ENCODE results near the gene IFI6.
"Not testable (repeated sequence)": the region's sequence is repeated elsewhere in the genome, so short reads cannot be mapped to it uniquely, and the experiment has no call there.

Gene IFI6

DNA sequence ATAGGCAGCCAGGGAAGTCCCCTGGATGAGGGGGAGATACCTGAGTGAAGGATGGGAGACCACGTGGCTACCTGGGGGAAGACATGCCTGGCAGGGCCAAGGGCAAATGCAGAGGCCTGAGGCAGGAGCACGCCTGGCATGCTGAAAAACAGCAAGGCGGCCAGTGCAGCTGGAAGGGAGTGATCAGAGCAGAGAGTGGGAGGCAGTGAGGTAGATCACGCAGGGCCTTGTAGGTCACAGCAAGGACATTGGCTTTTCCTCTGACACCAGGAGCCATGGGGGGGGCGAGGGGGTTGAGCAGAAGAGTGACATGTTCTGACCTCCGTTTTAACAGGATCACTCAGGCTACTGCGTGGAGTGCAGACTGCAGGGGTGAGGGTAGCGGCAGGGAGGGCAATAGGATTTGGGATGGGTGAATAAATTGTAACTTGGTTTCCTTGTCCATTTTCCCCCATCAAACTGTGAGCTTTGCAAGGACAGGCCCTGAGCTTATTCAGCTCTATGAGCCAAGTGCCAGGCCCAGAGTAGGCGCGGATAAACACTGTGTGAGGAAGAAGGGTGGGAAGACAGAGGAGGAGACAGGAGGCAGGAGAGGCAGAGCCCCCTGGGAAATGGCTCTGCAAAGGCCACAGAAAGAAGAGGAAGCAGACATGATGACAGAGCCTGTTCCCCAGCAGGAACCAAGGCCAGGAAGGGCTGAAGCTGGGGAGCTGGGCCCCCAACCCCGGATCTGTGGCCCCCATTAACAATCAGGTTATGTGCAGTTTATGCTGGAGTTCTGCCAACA is 16.6 kb downstream of the IFI6 start:
- in situ Hi-C loops (cut with MboI; ENCODE audit: low sequenced_read_pairs): no loop called here

GRCh38 chr1:27652111-27652864 is 19.7 kb downstream of the IFI6 start:
- in situ Hi-C loops (cut with MboI; ENCODE audit: low sequenced_read_pairs): no loop called here

GRCh38 chr1:27650539-27651175 is 21.3 kb downstream of the IFI6 start:
- in situ Hi-C loops (cut with MboI; ENCODE audit: low sequenced_read_pairs): no loop called here

DNA sequence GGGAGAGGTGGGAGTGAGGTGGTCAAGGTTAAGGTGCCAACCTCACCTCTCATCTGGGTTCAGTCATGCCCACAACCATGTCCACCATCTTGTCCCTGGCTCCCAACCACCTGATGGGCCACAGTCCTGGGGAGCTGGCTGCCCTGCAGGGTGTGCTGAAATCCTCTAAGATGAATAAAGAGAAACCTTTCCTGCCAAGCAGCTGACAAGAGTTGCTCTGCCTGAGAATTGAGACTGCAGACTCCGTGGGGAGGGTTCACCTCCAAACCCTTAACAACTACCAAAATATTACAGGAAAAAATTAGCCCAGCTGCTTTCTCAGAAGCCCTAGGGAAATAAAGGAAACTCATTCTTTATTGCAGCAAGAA is 21.8 kb downstream of the IFI6 start:
- in situ Hi-C loops (cut with MboI; ENCODE audit: low sequenced_read_pairs): no loop called here

DNA sequence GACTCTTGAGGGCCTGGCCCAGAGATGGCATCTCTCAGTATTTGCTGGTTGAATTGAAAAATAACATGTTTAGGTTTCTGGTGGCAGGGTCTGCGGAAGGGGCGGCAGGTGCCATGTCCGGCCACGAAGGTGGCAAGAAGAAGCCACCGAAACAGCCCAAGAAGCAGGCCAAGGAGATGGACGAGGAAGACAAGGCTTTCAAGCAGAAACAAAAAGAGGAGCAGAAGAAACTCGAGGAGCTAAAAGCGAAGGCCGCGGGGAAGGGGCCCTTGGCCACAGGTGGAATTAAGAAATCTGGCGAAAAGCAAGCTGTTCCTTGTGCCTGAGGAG is 22.7 kb downstream of the IFI6 start:
- in situ Hi-C loops (cut with MboI; ENCODE audit: low sequenced_read_pairs): no loop called here

- in situ Hi-C loops (cut with MboI; ENCODE audit: low sequenced_read_pairs): no loop called here
Observed at GRCh38 chr1:27648602-27649305, 23.2 kb downstream of the IFI6 start.

GRCh38 chr1:27647328-27647727 is 24.7 kb downstream of the IFI6 start:
- in situ Hi-C loops (cut with MboI; ENCODE audit: low sequenced_read_pairs): no loop called here

DNA sequence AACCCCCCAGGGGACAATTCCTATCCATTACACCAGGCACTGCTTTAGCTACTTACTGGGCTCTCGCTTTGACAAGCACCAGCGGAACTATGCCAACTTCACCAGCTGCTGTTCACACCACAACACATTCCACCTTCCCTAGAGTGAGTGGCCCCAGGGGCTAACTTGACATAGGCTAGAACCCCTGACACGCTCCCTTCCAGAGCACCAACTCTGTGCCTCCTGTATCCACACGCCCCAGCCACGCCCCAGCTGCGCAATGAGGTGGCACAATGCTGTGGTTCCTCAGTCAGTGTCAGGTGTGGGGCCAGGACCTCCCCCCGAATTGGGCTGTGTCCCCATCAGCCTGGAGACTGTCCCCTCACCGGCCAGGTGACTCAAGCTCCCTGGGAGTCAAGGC is 25.3 kb downstream of the IFI6 start:
- in situ Hi-C loops (cut with MboI; ENCODE audit: low sequenced_read_pairs): no loop called here

DNA sequence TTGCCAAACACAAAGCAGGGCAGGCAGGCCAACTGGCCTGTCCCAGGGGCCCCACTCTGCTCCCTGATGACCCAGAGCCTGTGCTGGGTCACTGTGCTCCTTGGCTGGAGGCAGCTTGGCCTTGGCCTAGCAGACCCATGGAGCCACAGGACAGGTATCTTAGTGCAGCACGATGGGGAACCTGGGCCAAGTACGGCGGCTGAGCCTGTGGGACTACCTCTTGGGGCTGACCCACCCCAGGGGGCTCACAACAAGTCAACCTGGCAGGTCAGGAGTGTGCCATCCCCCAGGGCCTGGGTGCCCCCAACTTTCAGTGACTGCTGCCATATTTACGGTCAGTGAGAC is 26.9 kb downstream of the IFI6 start:
- in situ Hi-C loops (cut with MboI; ENCODE audit: low sequenced_read_pairs): no loop called here

DNA sequence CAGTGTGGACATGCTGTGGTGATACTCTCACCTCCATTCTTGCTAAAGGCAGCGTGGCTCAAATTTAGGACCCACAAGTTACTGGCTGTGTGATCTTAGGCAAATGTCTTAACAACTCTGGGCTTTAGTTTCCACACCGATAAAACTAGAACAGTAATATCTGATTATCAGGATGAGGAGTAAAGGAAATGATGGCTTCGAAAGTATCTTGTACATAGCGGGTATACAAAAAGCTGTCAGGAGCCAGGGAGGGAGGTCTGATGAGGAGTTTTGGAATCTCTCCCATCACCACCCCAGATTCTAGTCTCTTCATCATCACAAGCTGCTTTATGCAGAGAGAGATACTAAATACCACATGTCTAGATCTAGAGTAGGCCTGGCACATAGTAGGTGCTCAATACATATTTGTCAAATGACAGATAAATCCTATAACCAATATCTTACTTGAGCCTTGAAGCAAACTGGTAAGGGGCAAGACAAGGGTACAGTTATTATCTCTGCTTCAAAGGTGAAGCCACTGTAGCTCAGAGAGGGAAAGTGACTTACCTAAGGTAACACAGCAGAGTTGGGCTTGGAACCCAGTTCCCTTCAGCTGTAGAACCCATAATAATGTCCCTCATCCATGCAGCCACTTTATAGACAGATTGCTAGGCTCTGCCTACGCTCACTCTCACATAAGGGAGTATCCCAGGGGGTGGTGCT is 27.5 kb downstream of the IFI6 start:
- in situ Hi-C loops (cut with MboI; ENCODE audit: low sequenced_read_pairs): no loop called here

DNA sequence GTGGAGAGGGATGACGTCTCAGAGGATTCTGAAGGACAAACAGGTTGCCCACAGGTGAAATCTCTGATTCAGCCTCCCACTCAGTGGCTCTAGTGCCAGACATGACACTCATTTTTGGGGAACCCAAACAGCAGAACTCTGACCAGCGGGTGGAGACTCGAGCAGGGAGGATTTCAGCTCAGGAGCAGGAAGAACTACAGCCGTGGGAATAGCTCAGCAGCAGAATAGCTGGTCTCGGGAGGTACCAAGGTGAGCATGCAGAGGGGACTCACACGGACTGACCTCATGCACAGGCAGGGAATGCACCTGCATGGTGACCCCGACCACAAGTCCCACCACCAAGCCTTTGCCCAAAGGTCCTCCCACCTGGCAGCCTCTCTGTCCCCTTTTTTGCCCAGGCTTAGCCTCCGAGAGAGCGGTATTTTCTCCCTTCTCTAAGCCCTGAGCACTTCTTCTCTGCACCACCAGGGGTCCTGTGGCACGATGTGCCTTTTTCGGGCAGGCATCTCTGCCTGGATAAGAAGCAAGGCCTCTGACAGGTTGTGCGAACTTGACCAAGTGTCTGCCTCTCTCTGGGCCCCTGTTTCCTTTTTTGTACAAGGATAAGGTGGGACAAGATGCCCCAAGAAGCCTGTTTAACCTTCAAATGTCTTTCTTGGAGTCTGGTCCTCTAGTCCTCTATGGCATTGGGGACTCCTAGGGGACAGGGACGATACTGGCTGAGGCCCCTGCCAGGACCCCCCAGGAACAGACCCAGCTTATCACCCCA is 28.2 kb downstream of the IFI6 start:
- in situ Hi-C loops (cut with MboI; ENCODE audit: low sequenced_read_pairs): no loop called here

GRCh38 chr1:27640514-27640913 is 31.5 kb downstream of the IFI6 start:
- in situ Hi-C loops (cut with MboI; ENCODE audit: low sequenced_read_pairs): not testable (repeated sequence)

GRCh38 chr1:27638805-27639204 is 33.2 kb downstream of the IFI6 start:
- in situ Hi-C loops (cut with MboI; ENCODE audit: low sequenced_read_pairs): no loop called here

- in situ Hi-C loops (cut with MboI; ENCODE audit: low sequenced_read_pairs): no loop called here
Observed at GRCh38 chr1:27638047-27638734, 33.8 kb downstream of the IFI6 start.

DNA sequence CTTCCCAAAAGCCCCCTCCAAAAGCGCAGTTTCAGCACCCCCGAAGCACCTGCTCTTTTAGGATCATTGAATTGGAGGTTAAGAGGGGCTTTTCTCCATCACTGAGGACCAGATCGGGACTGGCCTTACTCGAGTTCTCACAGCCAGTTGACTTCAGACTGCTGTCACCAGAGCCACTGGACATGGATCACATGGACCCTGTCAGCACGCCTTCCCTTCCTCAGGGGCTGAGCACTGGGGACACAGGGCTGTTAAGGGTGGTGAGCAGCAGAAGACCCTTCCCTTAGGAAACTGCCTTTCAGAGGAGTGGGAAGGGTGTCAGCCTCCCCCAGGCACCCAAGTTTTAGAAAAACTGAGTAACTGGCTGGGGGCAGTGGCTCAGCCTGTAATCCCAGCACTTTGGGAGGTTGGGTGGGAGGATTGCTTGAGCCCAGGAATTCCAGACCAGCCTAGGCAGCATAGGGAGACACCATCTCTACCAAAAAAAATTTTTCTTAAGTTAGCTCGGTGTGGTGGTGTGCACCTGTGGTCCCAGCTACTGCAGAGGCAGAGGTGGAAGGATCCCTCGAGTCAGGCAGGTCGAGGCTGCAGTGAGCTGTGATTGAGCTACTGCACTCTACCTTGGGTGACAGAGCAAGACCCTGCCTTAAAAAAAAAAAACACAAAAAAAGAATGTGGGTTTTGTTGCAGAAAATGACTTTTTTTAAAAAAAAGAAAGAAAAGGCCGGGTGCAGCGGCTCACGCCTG is 36.4 kb downstream of the IFI6 start:
- in situ Hi-C loops (cut with MboI; ENCODE audit: low sequenced_read_pairs): no loop called here

DNA sequence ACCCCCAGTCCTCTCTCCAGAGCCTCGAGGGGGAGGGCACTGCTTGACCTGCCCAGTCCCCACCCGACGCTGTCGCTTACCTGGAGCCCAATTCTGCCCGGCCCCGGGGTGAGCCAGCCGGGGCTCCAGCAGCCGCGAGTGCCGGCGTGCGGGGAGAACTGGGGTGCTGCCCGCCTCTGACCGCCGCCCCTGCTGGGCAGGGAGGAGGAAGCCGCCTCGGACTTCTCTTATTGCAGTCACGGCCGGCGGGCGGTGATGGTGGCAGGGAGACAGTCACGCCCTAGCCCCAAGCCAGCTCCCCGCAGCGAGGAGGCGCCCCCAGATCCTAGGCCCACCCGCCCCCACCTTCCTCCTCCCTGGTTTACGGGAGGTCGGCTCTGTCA is 37.0 kb downstream of the IFI6 start, which contains the start of gene FGR:
Gene FGR (minus strand): TSS at position 201 of the 383 bp plus-strand sequence. CDS start 11,269 bp downstream, outside the sequence.
- in situ Hi-C loops (cut with MboI; ENCODE audit: low sequenced_read_pairs): no loop called here

- in situ Hi-C loops (cut with MboI; ENCODE audit: low sequenced_read_pairs): no loop called here
Observed at GRCh38 chr1:27634177-27634984, 37.6 kb downstream of the IFI6 start.

- in situ Hi-C loops (cut with MboI; ENCODE audit: low sequenced_read_pairs): no loop called here
Observed at GRCh38 chr1:27633640-27634176, 38.3 kb downstream of the IFI6 start.
